NT2/D1 (cell line): ENCODE data around the gene DNM3.

Experiments used
- SUZ12 ChIP-seq: IDR thresholded peaks from 2 replicates; pipeline ENCODE4 v1.6.1; 2011; ENCODE audit not compliant: insufficient read length, insufficient read depth; ENCODE audit errors: extremely low read depth
- YY1 ChIP-seq: IDR thresholded peaks from 2 replicates; pipeline ENCODE4 v1.6.1; 2011; ENCODE audit not compliant: insufficient read length, insufficient read depth
- ZNF274 ChIP-seq: IDR thresholded peaks from 2 replicates; pipeline ENCODE4 v1.6.1; 2011; ENCODE audit warnings: mild to moderate bottlenecking, low read depth, low read length

DNA sequence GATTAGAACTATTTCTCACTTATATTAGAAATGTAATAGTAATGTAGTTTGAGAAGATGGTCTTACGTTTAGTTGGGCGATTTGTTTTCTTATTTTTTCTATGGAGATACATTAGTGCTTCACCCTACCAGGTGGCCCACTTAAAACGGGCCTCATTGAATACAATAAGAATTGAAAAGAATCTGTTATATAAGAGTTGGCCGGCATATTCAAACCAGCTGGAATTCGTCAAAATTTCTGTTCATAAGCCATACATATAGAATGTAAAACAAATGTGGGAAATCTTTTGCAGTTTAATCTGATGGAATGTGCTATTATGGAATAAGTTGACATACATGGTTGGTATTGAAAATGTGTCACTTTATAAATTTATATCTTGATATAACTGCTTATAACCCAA is 482.8 kb downstream of the DNM3 start:
- TF ChIP-seq ZNF274 = no peak
- TF ChIP-seq YY1 = no peak
- no peak for TF ChIP-seq SUZ12
